Smooth muscle cell (in vitro differentiated cells): ENCODE measurements around the gene PAQR4. TPM values are rescaled to one million over a fixed set of nuclear protein-coding genes. Genes with fewer than 3 reads are reported as not detected.

Source experiments
- DNase-seq: peaks from one replicate; lab custom pipeline; 2025; ENCODE audit not compliant: unreplicated experiment; lab: John Stamatoyannopoulos, UW
- H2AFZ ChIP-seq: fragments of 200-600 bp; sonication (generic); 2 replicates; pipeline ENCODE4 v1.6.0; 2016; ENCODE audit warnings: antibody characterized with exemption, low read depth, mild to moderate bottlenecking
- H3F3A ChIP-seq: fragments of 200-600 bp; sonication (generic); 2 replicates; pipeline ENCODE4 v1.6.0; 2017; ENCODE audit warnings: antibody characterized with exemption, low read depth
- H3K27ac ChIP-seq: fragments of 200-600 bp; sonication (generic); 2 replicates; pipeline ENCODE4 v1.5.1; 2016; ENCODE audit warnings: low read depth, mild to moderate bottlenecking
- H3K27me3 ChIP-seq: fragments of 200-600 bp; sonication (generic); 2 replicates; pipeline ENCODE4 v1.6.1; 2016; ENCODE audit warnings: low read depth, mild to moderate bottlenecking
- H3K36me3 ChIP-seq: fragments of 200-600 bp; sonication (generic); 2 replicates; pipeline ENCODE4 v1.5.1; 2016; ENCODE audit warnings: low read depth
- H3K4me1 ChIP-seq: fragments of 200-600 bp; sonication (generic); 2 replicates; pipeline ENCODE4 v1.5.1; 2016; ENCODE audit warnings: low read depth
- H3K4me2 ChIP-seq: fragments of 200-600 bp; sonication (generic); 2 replicates; pipeline ENCODE4 v1.6.0; 2016; ENCODE audit warnings: mild to moderate bottlenecking
- H3K4me3 ChIP-seq: fragments of 200-600 bp; sonication (generic); 2 replicates; pipeline ENCODE4 v1.5.1; 2016; ENCODE audit warnings: mild to moderate bottlenecking
- H3K79me2 ChIP-seq: fragments of 200-600 bp; sonication (generic); 2 replicates; pipeline ENCODE4 v1.6.0; 2016; ENCODE audit warnings: low read depth, mild to moderate bottlenecking
- H3K9ac ChIP-seq: fragments of 200-600 bp; sonication (generic); 2 replicates; pipeline ENCODE4 v1.6.0; 2016; ENCODE audit warnings: low read depth
- H3K9me3 ChIP-seq: fragments of 200-600 bp; sonication (generic); replicated peaks from 2 replicates; pipeline ENCODE4 v1.5.1; 2016; ENCODE audit warnings: low read depth
- H4K20me1 ChIP-seq: fragments of 200-600 bp; sonication (generic); 2 replicates; pipeline ENCODE4 v1.6.0; 2016; ENCODE audit warnings: low read depth
- WGBS: methylation state at CpG from one replicate; pipeline ENCODE4 v1.1.7; 2016; ENCODE audit warnings: low lambda C conversion rate; 5-methylcytosine and 5-hydroxymethylcytosine counted together
- polyA plus RNA-seq: library from polyadenylated mRNA; unstranded; fragments of >200 nt; fragmentation: Nextera tagmentation; extraction: Ambion mirVana; gene quantifications from 2 replicates; pipeline ENCODE4 v1.2.1, GENCODE V29; 2016
- total RNA-seq: library from RNA; depleted of rRNA; stranded (reverse); fragments of >200 nt; gene quantifications from 2 replicates; pipeline ENCODE4 v1.2.3, GENCODE V29; 2014
- TF ChIP-seq, protein P1 (sequence below): fragments of 200-600 bp; sonication (generic); IDR thresholded peaks from 2 replicates; pipeline ENCODE4 v1.5.1; 2017; ENCODE audit warnings: borderline replicate concordance, mild to moderate bottlenecking, antibody characterized with exemption; ENCODE audit not compliant: insufficient read depth, poor library complexity, severe bottlenecking

The PAQR4 gene
- total and polyA plus RNA-seq, 2 experiments from 2014 or later = 4.6 to 9.3 TPM

DNA sequence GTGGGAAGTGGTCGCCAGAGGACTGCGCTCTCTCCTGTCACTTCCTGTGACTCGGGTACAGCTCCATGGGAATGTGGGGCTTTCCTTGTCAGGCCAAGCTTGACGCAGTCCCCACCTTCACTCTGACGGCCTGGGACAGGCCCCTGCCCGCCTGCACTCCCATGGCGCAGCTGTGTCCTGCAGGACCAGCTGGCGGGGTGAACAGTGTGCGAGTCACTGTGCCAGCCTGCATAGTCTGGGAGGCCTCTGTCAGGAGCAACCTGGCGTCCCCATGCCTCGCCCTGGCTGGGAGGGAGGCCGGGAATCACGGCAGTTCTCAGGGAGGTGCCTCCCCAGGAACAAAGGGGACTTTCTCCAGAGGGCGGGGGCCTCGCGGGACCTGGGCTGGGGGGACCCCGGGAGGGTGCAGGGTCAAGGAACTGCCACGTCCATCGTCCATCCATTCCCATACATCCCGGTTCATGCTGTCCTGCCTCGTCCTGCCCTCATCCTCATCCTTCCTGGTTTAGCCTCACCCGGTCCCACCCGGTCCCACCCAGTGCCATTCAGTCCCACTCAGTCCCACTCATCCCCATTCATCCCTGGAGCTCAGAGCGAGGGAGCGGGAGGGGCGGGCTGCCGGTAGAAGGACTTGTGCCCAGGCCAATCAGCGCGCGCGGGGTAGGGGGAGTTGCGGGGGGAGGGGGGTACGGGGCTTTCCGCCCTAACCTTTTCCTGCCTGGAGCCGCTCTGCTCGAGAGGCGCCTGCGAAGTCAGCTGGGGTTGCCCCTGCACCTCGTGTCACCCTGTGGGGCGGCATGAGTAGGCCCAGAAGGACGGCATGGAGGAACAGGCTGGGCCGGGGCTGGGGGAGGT lies 44.0 kb upstream of the PAQR4 start:
- H3K4me3 ChIP-seq = no peak overlapping the region
- TF ChIP-seq, protein P1, sequence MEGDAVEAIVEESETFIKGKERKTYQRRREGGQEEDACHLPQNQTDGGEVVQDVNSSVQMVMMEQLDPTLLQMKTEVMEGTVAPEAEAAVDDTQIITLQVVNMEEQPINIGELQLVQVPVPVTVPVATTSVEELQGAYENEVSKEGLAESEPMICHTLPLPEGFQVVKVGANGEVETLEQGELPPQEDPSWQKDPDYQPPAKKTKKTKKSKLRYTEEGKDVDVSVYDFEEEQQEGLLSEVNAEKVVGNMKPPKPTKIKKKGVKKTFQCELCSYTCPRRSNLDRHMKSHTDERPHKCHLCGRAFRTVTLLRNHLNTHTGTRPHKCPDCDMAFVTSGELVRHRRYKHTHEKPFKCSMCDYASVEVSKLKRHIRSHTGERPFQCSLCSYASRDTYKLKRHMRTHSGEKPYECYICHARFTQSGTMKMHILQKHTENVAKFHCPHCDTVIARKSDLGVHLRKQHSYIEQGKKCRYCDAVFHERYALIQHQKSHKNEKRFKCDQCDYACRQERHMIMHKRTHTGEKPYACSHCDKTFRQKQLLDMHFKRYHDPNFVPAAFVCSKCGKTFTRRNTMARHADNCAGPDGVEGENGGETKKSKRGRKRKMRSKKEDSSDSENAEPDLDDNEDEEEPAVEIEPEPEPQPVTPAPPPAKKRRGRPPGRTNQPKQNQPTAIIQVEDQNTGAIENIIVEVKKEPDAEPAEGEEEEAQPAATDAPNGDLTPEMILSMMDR = no peak
- no peaks in the 10 kb centered on the region for H3K36me3 ChIP-seq
- H4K20me1 ChIP-seq = peaks cover 15% of the 10 kb centered on the region
- H3F3A ChIP-seq = no peaks in the 10 kb centered on the region
- H3K27ac ChIP-seq = no peak overlapping the region
- H3K4me2 ChIP-seq = peak overlapping the region; percentile 31
- H3K4me1 ChIP-seq = no peaks in the 10 kb centered on the region
- H3K9ac ChIP-seq = no peak overlapping the region
- H3K79me2 ChIP-seq = no peaks in the 10 kb centered on the region
- H3K27me3 ChIP-seq = no peaks in the 10 kb centered on the region
- no peak overlapping the region for H2AFZ ChIP-seq
- 65% methylated on average over 31 of the region's 42 CpGs for WGBS
- no peak for DNase-seq
- no peaks in the 10 kb centered on the region for H3K9me3 ChIP-seq

DNA sequence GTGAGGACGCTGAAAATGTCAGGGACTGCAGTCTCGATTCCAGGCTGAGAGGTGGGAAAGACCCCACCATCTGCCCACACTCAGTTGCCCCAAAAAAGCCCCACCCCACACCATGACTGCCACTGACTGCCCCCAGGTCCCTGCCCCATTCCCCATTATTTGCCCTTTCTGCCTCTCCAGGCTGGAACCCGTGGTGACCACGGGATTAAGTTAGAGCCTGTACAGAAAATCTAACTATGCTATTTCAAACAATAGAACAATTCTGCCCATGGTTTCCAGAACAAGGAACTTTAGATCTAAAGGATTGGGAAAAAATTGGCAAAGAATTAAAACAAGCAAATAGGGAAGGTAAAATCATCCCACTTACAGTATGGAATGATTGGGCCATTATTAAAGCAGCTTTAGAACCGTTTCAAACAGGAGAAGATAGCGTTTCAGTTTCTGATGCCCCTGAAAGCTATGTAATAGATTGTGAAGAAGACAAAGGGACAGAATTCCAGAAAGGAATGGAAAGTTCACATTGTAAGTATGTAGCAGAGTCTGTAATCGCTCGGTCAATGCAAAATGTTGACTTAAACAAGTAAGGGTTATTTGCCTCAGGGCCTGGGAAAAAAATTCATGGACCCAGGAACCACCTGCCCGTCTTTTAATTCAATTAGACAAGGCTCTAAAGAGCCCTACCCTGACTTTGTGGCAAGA lies 43.0 kb upstream of the PAQR4 start:
- Histone ChIP-seq H3K27me3 (no peaks in the 10 kb centered on the region), H3K27ac (no peak overlapping the region), H3K9ac (no peak overlapping the region), H3K4me3 (no peak overlapping the region), H3K4me1 (no peaks in the 10 kb centered on the region), H3K79me2 (no peaks in the 10 kb centered on the region), H4K20me1 (peaks cover 11% of the 10 kb centered on the region), H2AFZ (no peak overlapping the region), H3K4me2 (no peak overlapping the region), H3K9me3 (no peaks in the 10 kb centered on the region), H3K36me3 (no peaks in the 10 kb centered on the region), H3F3A (no peaks in the 10 kb centered on the region)
- TF ChIP-seq, protein P1 = no peak
- no peak for DNase-seq
- WGBS = 84% methylated on average over 7 of the region's 9 CpGs

DNA sequence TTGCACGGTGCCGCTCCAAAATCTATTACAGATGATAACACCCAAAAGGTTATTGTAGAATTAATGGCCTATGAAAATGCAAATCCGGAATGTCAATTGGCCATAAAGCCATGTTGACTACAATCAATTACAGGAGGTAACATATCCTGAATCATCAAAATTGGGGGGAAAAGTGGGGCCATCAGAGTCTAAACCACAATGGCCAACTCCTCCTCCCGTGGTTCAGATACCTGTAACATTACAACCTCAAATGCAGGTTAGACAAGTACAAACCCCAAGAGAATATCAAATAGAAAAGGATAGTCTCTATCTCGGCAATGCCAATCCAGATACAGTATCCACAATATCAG lies 42.5 kb upstream of the PAQR4 start:
- Histone ChIP-seq H3K4me2 (peak overlapping the region; percentile 82), H2AFZ (no peak overlapping the region), H3K9ac (no peak overlapping the region), H4K20me1 (peaks cover 11% of the 10 kb centered on the region), H3K27me3 (no peaks in the 10 kb centered on the region), H3K27ac (no peak overlapping the region), H3K4me3 (peak overlapping the region; percentile 24), H3F3A (no peaks in the 10 kb centered on the region), H3K36me3 (no peaks in the 10 kb centered on the region), H3K79me2 (no peaks in the 10 kb centered on the region), H3K4me1 (no peaks in the 10 kb centered on the region), H3K9me3 (no peaks in the 10 kb centered on the region)
- DNase-seq = no peak
- 90% methylated on average over 5 of the region's 5 CpGs for WGBS
- TF ChIP-seq, protein P1 = no peak
